Choroid plexus epithelial cell (primary cell): Measurements from ENCODE around the gene PPP2R2D.

ENCODE experiments used
- DNase-seq: peaks from one replicate; pipeline ENCODE4 v3.0.0-alpha.2; 2010; ENCODE audit warnings: low read depth
- H3K4me3 ChIP-seq: 2 replicates; pipeline ENCODE4 v1.5.1; 2011; ENCODE audit warnings: low read depth, mild to moderate bottlenecking, control low read depth, low read length, moderate library complexity
- TF ChIP-seq, protein P1 (sequence below): conservative IDR thresholded peaks from 2 replicates; pipeline ENCODE4 v1.5.1; 2011; ENCODE audit warnings: low read depth, mild to moderate bottlenecking, control low read depth, inconsistent platforms, low read length, moderate library complexity

Gene PPP2R2D

GRCh38 chr10:131890276-131891195 is 10.3 kb upstream of the PPP2R2D start:
- TF ChIP-seq, protein P1, sequence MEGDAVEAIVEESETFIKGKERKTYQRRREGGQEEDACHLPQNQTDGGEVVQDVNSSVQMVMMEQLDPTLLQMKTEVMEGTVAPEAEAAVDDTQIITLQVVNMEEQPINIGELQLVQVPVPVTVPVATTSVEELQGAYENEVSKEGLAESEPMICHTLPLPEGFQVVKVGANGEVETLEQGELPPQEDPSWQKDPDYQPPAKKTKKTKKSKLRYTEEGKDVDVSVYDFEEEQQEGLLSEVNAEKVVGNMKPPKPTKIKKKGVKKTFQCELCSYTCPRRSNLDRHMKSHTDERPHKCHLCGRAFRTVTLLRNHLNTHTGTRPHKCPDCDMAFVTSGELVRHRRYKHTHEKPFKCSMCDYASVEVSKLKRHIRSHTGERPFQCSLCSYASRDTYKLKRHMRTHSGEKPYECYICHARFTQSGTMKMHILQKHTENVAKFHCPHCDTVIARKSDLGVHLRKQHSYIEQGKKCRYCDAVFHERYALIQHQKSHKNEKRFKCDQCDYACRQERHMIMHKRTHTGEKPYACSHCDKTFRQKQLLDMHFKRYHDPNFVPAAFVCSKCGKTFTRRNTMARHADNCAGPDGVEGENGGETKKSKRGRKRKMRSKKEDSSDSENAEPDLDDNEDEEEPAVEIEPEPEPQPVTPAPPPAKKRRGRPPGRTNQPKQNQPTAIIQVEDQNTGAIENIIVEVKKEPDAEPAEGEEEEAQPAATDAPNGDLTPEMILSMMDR: no peak
- DNase-seq: no peak
- H3K4me3 ChIP-seq: no peak overlapping the region

DNA sequence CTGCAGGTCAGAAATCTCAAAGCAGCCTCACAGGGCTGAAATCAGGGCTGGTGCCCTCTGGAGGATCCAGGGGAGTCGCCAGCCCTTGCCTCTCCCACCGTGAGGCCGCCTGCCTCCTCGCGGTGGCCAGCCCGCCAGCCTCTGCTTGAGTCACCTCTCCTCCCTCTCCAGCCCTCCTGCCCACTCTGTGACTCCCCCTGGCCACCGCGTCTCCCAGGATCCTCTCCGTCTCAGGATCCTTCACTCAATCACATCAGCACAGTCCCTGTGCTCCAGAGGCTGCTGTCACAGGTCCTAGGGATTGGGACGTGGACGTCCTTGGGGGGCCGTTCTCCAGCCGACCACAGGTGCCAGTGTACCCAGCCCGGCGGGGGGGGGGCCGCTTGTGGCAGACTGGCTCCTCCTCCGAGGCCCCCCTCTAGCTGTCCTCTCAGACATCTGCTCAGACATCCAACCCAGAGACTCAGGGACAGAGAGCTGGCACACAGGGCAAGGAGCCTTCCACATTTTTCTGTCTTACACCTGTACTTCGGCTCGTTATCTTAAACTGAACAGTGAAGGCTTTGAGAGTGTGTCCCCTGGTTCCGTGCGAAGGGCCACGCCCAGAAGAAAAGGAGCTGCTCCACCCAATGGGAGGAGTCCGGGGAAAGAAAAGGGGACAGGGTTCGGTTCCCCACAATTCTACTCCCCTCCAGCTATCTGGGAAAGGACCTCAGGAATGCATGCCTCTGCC is 9.4 kb upstream of the PPP2R2D start:
- H3K4me3 ChIP-seq: no peak overlapping the region
- DNase-seq: no peak
- TF ChIP-seq, protein P1: no peak

- TF ChIP-seq, protein P1: no peak
- DNase-seq: no peak
- H3K4me3 ChIP-seq: no peak overlapping the region
These were observed 8.6 kb upstream of the PPP2R2D start for GRCh38 chr10:131891929-131892805.

DNA sequence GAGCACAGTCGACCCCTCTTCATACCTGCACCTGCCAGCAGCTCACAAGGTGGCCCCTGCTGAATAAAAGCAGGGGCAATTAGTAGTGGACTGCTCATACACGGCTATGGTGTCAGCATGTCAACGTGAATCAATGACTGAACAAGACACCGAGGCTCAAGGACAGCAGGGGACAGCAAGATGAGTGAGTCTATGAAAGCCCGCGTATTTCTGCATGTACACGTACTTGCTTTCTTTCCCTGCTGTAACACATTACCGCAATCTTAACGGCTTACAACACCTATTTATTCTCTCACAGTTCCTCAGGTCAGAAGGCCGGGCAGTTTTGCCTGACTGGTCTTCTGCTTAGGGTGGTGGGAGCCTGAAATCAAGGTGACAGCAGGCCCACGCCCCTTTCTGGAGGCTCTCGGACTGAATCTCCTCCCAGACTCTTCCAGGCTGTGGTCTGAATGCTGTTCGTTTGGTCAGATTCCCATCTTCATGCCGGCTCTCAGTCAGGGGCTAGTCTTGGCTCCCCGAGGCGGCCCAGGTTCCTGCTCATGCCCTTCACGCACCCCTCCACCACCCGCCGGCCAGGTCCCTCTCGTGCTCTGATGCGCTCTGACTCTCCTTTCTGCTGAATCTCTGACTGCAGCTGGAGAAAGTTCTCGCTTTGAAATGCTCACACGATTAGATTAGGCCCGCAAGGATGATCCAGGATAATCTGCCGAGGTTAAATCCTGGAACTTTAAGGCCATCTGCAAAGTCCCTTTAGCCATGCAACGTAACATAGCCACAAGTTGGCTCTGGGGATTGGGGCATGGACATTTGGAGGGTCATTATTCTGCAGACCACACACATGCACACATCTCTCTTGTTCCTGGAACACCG is 7.8 kb upstream of the PPP2R2D start:
- DNase-seq: no peak
- TF ChIP-seq, protein P1: no peak

GRCh38 chr10:131895116-131895515 is 5.7 kb upstream of the PPP2R2D start:
- no peak overlapping the region for H3K4me3 ChIP-seq
- DNase-seq: no peak
- TF ChIP-seq, protein P1: no peak

More for the DNA sequence above, 7.8 kb upstream of the PPP2R2D start:
- H3K4me3 ChIP-seq: no peak overlapping the region

GRCh38 chr10:131896403-131896802 is 4.4 kb upstream of the PPP2R2D start:
- H3K4me3 ChIP-seq: no peak overlapping the region
- TF ChIP-seq, protein P1: no peak
- DNase-seq: no peak
